ENCODE results near the gene WDR20.

GRCh38 chr14:102234331-102235264, 94.9 kb downstream of the WDR20 start:
- TF ChIP-seq CTCF (IDR thresholded peaks at IDR 0.05; ENCODE audit: insufficient read depth, low read length, poor library complexity, severe bottlenecking): no peak
- no peak for TF ChIP-seq EZH2phosphoT487 (conservative IDR thresholded peaks at IDR 0.05; ENCODE audit: low read length)
